Smooth muscle cell of the umbilical artery (primary cell): ENCODE data around the gene SLC25A38. TPM values are rescaled to one million over a fixed set of nuclear protein-coding genes. Genes with fewer than 3 reads are reported as not detected.

Experiments used
- total RNA-seq: library from RNA; depleted of rRNA; stranded (reverse); fragments of >200 nt; gene quantifications from 2 replicates; pipeline ENCODE4 v1.2.3, GENCODE V29; 2014

SLC25A38 gene
- total RNA-seq = 13.6 and 16.6 TPM in 2 replicates

GRCh38 chr3:39383045-39383880, at the start of gene SLC25A38:
TSS of gene SLC25A38 (plus strand) at chr3:39383370. CDS start at chr3:39383725, 355 bp downstream.

GRCh38 chr3:39406368-39407258, 23.4 kb downstream of the SLC25A38 start, which contains the start of gene RPSA:
TSS of gene RPSA (plus strand) at chr3:39406720. CDS start at chr3:39407654, 934 bp downstream.

Other genes with a start within 250 kb of the SLC25A38 start
- 17.4 and 18.1 TPM in 2 replicates for gene CSRNP1, start 229.8 kb upstream of the SLC25A38 start, total RNA-seq
- 0.05 TPM in 1 of 2 replicates, not detected in the other for gene XIRP1, start 190.8 kb upstream of the SLC25A38 start, total RNA-seq
- gene CX3CR1, start 103.3 kb upstream of the SLC25A38 start, total RNA-seq = not detected in 2 replicates
- gene CCR8, start 53.7 kb upstream of the SLC25A38 start, total RNA-seq = not detected in 2 replicates
- gene RPSA, start 23.4 kb downstream of the SLC25A38 start, total RNA-seq = 664 and 977 TPM in 2 replicates
- not detected in 2 replicates for gene MOBP, start 84.3 kb downstream of the SLC25A38 start, total RNA-seq